HG02981 (cell line): ENCODE results near the gene SLC24A4.

Experiments
- ATAC-seq: cut with Tn5 transposase; IDR thresholded peaks from one replicate; pipeline ENCODE4 v1.9.1; 2021; ENCODE audit warnings: mild to moderate bottlenecking, moderate library complexity; ENCODE audit not compliant: unreplicated experiment

Gene SLC24A4

GRCh38 chr14:92538412-92538985 is 215.5 kb downstream of the SLC24A4 start:
- peak; percentile 75 for ATAC-seq

- ATAC-seq = no peak
These were observed 216.5 kb downstream of the SLC24A4 start for GRCh38 chr14:92539419-92539818.

GRCh38 chr14:92539875-92540274 is 216.9 kb downstream of the SLC24A4 start:
- no peak for ATAC-seq

- ATAC-seq = no peak
These were observed 217.6 kb downstream of the SLC24A4 start for GRCh38 chr14:92540472-92541048.

GRCh38 chr14:92542766-92543554 is 220.0 kb downstream of the SLC24A4 start:
- no peak for ATAC-seq

- no peak for ATAC-seq
These were observed 221.2 kb downstream of the SLC24A4 start for GRCh38 chr14:92544051-92544720.

- ATAC-seq = no peak
These were observed 223.5 kb downstream of the SLC24A4 start for GRCh38 chr14:92546347-92547053.

GRCh38 chr14:92549105-92549858 is 226.3 kb downstream of the SLC24A4 start:
- no peak for ATAC-seq

GRCh38 chr14:92549859-92550230 is 226.9 kb downstream of the SLC24A4 start:
- ATAC-seq = no peak
